ENCODE results near the gene NFATC4. TPM values are rescaled to one million over a fixed set of nuclear protein-coding genes. Genes with fewer than 3 reads are reported as not detected.

Gene NFATC4
- total RNA-seq, 1 experiment from 2014 or later, result 7.6 TPM

- BruUV-seq (replicated peaks), result no TSS peak
- DNase-seq (ENCODE audit: low read depth, low spot score), result no peak
- RAD21 ChIA-PET (ENCODE audit: low non-redundant PET in 1 of 2, low total read pairs in 2 of 2, uncharacterized antibody in 2 of 2, unreplicated experiment in 2 of 2), result no interaction called here
These were observed 30.7 kb upstream of the NFATC4 start for GRCh38 chr14:24337144-24337823.

More at GRCh38 chr14:24337144-24337823, 30.7 kb upstream of the NFATC4 start:
- POLR2A ChIA-PET, result no interaction called here
- Histone ChIP-seq H3K9ac (ENCODE audit: low read length) (no peak overlapping the region), H3K9me3 (ENCODE audit: control insufficient read depth in 1 of 2, insufficient read depth in 1 of 2, low read depth in 1 of 2, low read length in 2 of 2) (no peaks in the 10 kb centered on the region), H4K20me1 (ENCODE audit: insufficient read depth) (no peaks in the 10 kb centered on the region), H3K27ac (ENCODE audit: low read depth, low read length) (no peak overlapping the region), H3K27me3 (ENCODE audit: insufficient read depth, low read length) (no peaks in the 10 kb centered on the region), H3K4me2 (ENCODE audit: low read length) (no peak overlapping the region), H3K36me3 (ENCODE audit: control insufficient read depth in 1 of 2, insufficient read depth in 2 of 2, low read length in 2 of 2) (no peaks in the 10 kb centered on the region), H3K9me2 (ENCODE audit: insufficient read depth) (no peaks in the 10 kb centered on the region), H3K4me1 (ENCODE audit: control insufficient read depth in 1 of 2, insufficient read depth in 2 of 2, low read length in 2 of 2) (peaks cover 4 to 12% of the 10 kb centered on the region in 2 experiments), H2AFZ (ENCODE audit: low read depth, low read length, poor library complexity, severe bottlenecking) (no peak overlapping the region), H3K4me3 (replicated peaks in 1 of 2; ENCODE audit: low read depth in 1 of 2, low read length in 2 of 2) (no peak overlapping the region), H3K79me2 (ENCODE audit: insufficient read depth, low read length) (no peaks in the 10 kb centered on the region)
- intact Hi-C loops (cut with micrococcal nuclease), result no loop called here
- ATAC-seq, result no peak
- CTCF ChIA-PET, result interaction anchor here (1.1 to 1.2 kb wide), 2 partner anchors 94 to 105 kb away, joined by 3 to 6 read pairs; no protein-coding TSS in a partner anchor
- TF ChIP-seq EGR1 (IDR thresholded peaks at IDR 0.05; ENCODE audit: low read depth) (no peak), RAD21 (IDR thresholded peaks at IDR 0.05; ENCODE audit: low read depth) (no peak), REST (IDR thresholded peaks at IDR 0.05; ENCODE audit: low read depth) (no peak), CTCF (IDR thresholded peaks at IDR 0.05 in 2 of 3, conservative IDR thresholded peaks at IDR 0.05 in 1 of 3; ENCODE audit: borderline replicate concordance in 1 of 3, insufficient read depth in 1 of 3, low read depth in 2 of 3, low read length in 2 of 3) (no peak), ZNF274 (IDR thresholded peaks at IDR 0.05; ENCODE audit: low read depth, low read length) (no peak), SIN3A (IDR thresholded peaks at IDR 0.05; ENCODE audit: low read depth) (no peak), YY1 (IDR thresholded peaks at IDR 0.05; ENCODE audit: extremely low read depth, insufficient replicate concordance, low read depth, low read length) (no peak), ELF1 (IDR thresholded peaks at IDR 0.05; ENCODE audit: borderline replicate concordance, low read depth) (no peak)
